HEK293 (cell line): ENCODE data around the gene FAM20B.

Experiments used
- GLI4 ChIP-seq: fragments of 450-650 bp; formaldehyde crosslinking; IDR thresholded peaks from 2 replicates; pipeline ENCODE4 v1.5.1; 2016; ENCODE audit warnings: missing biosample characterization, missing genetic modification characterization
- GLIS1 ChIP-seq: fragments of 450-650 bp; formaldehyde crosslinking; IDR thresholded peaks from 2 replicates; pipeline ENCODE4 v1.5.1; 2016; ENCODE audit warnings: missing biosample characterization, missing genetic modification characterization
- INSM2 ChIP-seq: fragments of 450-650 bp; formaldehyde crosslinking; IDR thresholded peaks from 2 replicates; pipeline ENCODE4 v1.5.1; 2016; ENCODE audit warnings: missing biosample characterization, missing genetic modification characterization
- KLF17 ChIP-seq: fragments of 450-650 bp; formaldehyde crosslinking; IDR thresholded peaks from 2 replicates; pipeline ENCODE4 v1.5.1; 2016; ENCODE audit warnings: missing biosample characterization, missing genetic modification characterization
- MZF1 ChIP-seq: fragments of 450-650 bp; formaldehyde crosslinking; IDR thresholded peaks from 2 replicates; pipeline ENCODE4 v1.5.1; 2017; ENCODE audit warnings: missing biosample characterization, missing genetic modification characterization, borderline replicate concordance
- PRDM1 ChIP-seq: fragments of 450-650 bp; formaldehyde crosslinking; IDR thresholded peaks from 2 replicates; pipeline ENCODE4; 2016; ENCODE audit warnings: missing biosample characterization, missing genetic modification characterization
- REST ChIP-seq: fragments of 450-650 bp; formaldehyde crosslinking; IDR thresholded peaks from 2 replicates; pipeline ENCODE4 v1.5.1; 2016; ENCODE audit warnings: missing biosample characterization, missing genetic modification characterization
- SP7 ChIP-seq: fragments of 450-650 bp; formaldehyde crosslinking; IDR thresholded peaks from 2 replicates; pipeline ENCODE4 v1.5.1; 2016; ENCODE audit warnings: missing biosample characterization, missing genetic modification characterization
- YY1 ChIP-seq: fragments of 450-650 bp; formaldehyde crosslinking; IDR thresholded peaks from 2 replicates; pipeline ENCODE4 v1.5.1; 2018; ENCODE audit warnings: missing biosample characterization, missing genetic modification characterization
- ZBTB17 ChIP-seq: fragments of 450-650 bp; formaldehyde crosslinking; IDR thresholded peaks from 2 replicates; pipeline ENCODE4 v1.5.1; 2016; ENCODE audit warnings: missing biosample characterization, missing genetic modification characterization
- ZBTB26 ChIP-seq: fragments of 450-650 bp; formaldehyde crosslinking; optimal IDR thresholded peaks from 2 replicates; pipeline ENCODE3; 2016; ENCODE audit warnings: missing biosample characterization, mild to moderate bottlenecking, missing genetic modification characterization
- ZBTB44 ChIP-seq: fragments of 450-650 bp; IDR thresholded peaks from 2 replicates; pipeline ENCODE4 v1.5.1; 2018; ENCODE audit warnings: missing biosample characterization, mild to moderate bottlenecking, missing genetic modification characterization
- ZBTB48 ChIP-seq: fragments of 450-650 bp; formaldehyde crosslinking; IDR thresholded peaks from 2 replicates; pipeline ENCODE4 v1.5.1; 2016; ENCODE audit warnings: missing biosample characterization, missing genetic modification characterization
- ZNF114 ChIP-seq: fragments of 450-650 bp; formaldehyde crosslinking; IDR thresholded peaks from 2 replicates; pipeline ENCODE4 v1.5.0; 2017; ENCODE audit warnings: missing biosample characterization, missing genetic modification characterization
- ZNF140 ChIP-seq: fragments of 450-650 bp; formaldehyde crosslinking; IDR thresholded peaks from 2 replicates; pipeline ENCODE4 v1.5.1; 2016; ENCODE audit warnings: missing biosample characterization, missing genetic modification characterization
- ZNF16 ChIP-seq: fragments of 450-650 bp; formaldehyde crosslinking; IDR thresholded peaks from 2 replicates; pipeline ENCODE4 v1.5.1; 2016; ENCODE audit warnings: low read depth, missing biosample characterization, missing genetic modification characterization
- ZNF18 ChIP-seq: fragments of 450-650 bp; formaldehyde crosslinking; IDR thresholded peaks from 2 replicates; pipeline ENCODE4 v1.5.1; 2016; ENCODE audit warnings: missing biosample characterization, missing genetic modification characterization
- ZNF184 ChIP-seq: fragments of 450-650 bp; IDR thresholded peaks from 2 replicates; pipeline ENCODE4 v1.5.1; 2018; ENCODE audit warnings: missing biosample characterization, mild to moderate bottlenecking, missing genetic modification characterization
- ZNF26 ChIP-seq: fragments of 450-650 bp; formaldehyde crosslinking; IDR thresholded peaks from 2 replicates; pipeline ENCODE4 v1.5.1; 2016; ENCODE audit warnings: missing biosample characterization, missing genetic modification characterization
- ZNF280D ChIP-seq: fragments of 450-650 bp; formaldehyde crosslinking; IDR thresholded peaks from 2 replicates; pipeline ENCODE4 v1.5.1; 2016; ENCODE audit warnings: missing biosample characterization, missing genetic modification characterization
- ZNF341 ChIP-seq: fragments of 450-650 bp; formaldehyde crosslinking; IDR thresholded peaks from 2 replicates; pipeline ENCODE4; 2016; ENCODE audit warnings: low read depth, missing biosample characterization, missing genetic modification characterization
- ZNF621 ChIP-seq: fragments of 450-650 bp; formaldehyde crosslinking; IDR thresholded peaks from 2 replicates; pipeline ENCODE4 v1.5.1; 2017; ENCODE audit warnings: missing biosample characterization, missing genetic modification characterization
- ZNF843 ChIP-seq: fragments of 450-650 bp; formaldehyde crosslinking; IDR thresholded peaks from 2 replicates; pipeline ENCODE4 v1.5.1; 2016; ENCODE audit warnings: missing biosample characterization, missing genetic modification characterization
- ZXDB ChIP-seq: fragments of 450-650 bp; formaldehyde crosslinking; IDR thresholded peaks from 2 replicates; pipeline ENCODE4 v1.5.1; 2016; ENCODE audit warnings: missing biosample characterization, missing genetic modification characterization

The FAM20B gene

GRCh38 chr1:179081687-179082332 lies 56.1 kb downstream of the FAM20B start, which contains the start of gene TOR3A (continued):
- TF ChIP-seq REST (tag by site-specific recombination) (peak; percentile 61), ZNF621 (tag by site-specific recombination) (no peak), ZNF16 (tag by site-specific recombination) (no peak), ZNF18 (tag by site-specific recombination) (no peak), ZXDB (0 out of 2 replicates have a peak, but pooled peaks have one; percentile 41), ZNF26 (tag by site-specific recombination) (no peak), ZBTB17 (tag by site-specific recombination) (peak; percentile 91), YY1 (tag by site-specific recombination) (peak; percentile 67; the same call in 1 of the 2 replicates), ZBTB44 (no peak), PRDM1 (tag by site-specific recombination) (no peak), ZNF341 (peak; percentile 29), ZNF280D (no peak), MZF1 (tag by site-specific recombination) (no peak), ZNF843 (no peak), GLI4 (tag by site-specific recombination) (no peak), ZBTB26 (peak; percentile 84), ZNF114 (tag by site-specific recombination) (no peak), INSM2 (tag by site-specific recombination) (peak; percentile 24; the same call in 1 of the 2 replicates), ZNF184 (tag by site-specific recombination) (peak; percentile 5; the same call in 1 of the 2 replicates), GLIS1 (tag by site-specific recombination) (peak; percentile 20), SP7 (peak; percentile 64), KLF17 (tag by site-specific recombination) (peak; percentile 32; the same call in 1 of the 2 replicates), ZBTB48 (tag by site-specific recombination) (peak; percentile 96), ZNF140 (tag by site-specific recombination) (no peak)
